HG02970 (cell line): ENCODE measurements around the gene VSTM2B.

Experiments
- ATAC-seq: cut with Tn5 transposase; IDR thresholded peaks from one replicate; pipeline ENCODE4 v1.9.1; 2021; ENCODE audit warnings: mild to moderate bottlenecking, moderate library complexity, moderate number of reproducible peaks; ENCODE audit not compliant: unreplicated experiment, low FRiP score

VSTM2B gene

GRCh38 chr19:29612801-29613595 is 87.2 kb downstream of the VSTM2B start:
- no peak for ATAC-seq

- ATAC-seq = no peak
Measured at GRCh38 chr19:29614046-29614445, 88.3 kb downstream of the VSTM2B start.
